NCI-H2196 treated with DMSO at 0.1 percent for 48 hours (cell line): ENCODE results near the gene CERT1.
"Not testable (repeated sequence)": the region's sequence is repeated elsewhere in the genome, so short reads cannot be mapped to it uniquely, and the experiment has no call there.

Experiments used
- DNase-seq: peaks from one replicate; lab custom pipeline; 2025; ENCODE audit not compliant: unreplicated experiment; lab: John Stamatoyannopoulos, UW

CERT1 gene, protein sequence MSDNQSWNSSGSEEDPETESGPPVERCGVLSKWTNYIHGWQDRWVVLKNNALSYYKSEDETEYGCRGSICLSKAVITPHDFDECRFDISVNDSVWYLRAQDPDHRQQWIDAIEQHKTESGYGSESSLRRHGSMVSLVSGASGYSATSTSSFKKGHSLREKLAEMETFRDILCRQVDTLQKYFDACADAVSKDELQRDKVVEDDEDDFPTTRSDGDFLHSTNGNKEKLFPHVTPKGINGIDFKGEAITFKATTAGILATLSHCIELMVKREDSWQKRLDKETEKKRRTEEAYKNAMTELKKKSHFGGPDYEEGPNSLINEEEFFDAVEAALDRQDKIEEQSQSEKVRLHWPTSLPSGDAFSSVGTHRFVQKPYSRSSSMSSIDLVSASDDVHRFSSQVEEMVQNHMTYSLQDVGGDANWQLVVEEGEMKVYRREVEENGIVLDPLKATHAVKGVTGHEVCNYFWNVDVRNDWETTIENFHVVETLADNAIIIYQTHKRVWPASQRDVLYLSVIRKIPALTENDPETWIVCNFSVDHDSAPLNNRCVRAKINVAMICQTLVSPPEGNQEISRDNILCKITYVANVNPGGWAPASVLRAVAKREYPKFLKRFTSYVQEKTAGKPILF

DNA sequence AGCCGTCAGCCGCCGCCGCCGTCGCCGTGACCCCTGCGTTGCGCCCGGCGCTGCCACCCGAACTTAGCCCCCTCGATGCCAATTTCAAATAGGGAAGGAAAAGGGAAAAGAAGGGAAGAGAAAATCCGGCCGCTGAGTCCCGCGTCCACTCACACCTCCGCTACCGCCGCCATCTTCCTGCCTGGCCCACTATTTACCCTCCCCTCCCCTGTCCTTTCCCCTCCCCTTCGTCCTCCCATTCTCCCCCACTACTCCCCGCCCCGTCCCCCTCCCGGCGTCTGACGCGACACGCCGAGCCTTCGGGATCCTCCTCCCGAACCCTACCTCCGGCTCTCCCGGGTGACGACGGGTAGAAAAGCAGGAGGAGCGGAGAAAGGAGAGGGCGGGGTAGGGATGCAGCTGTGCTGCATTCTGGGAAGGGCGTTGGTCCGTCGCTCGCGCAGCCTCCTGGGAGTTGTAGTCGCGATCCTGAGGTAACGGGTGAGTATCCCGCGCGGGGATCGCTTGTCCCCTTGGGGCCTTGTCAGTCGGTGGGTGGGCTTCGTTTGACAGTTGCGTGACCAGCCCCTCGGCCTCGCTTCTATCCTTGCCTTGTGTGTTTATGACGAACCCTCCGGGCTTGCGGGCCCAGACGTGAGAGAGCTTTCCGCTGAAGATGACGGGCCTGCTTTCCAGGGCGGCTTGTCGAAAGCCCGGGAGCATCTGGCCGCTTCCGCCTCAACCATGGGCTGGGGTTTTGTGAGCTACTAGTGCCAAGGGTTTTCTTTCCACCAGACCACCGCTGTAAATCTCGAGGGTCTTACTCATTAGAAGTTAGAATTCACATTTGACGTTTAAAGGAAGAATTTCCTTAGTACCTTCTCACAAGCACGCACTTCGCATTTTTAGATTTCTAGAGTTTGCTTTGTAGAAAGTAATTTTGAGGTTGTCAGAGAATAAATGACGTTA, at the start of gene CERT1, which contains the start of gene POLK:
Gene CERT1 (minus strand): TSS at position 195 of the 948 bp plus-strand sequence. CDS start 422 bp downstream, outside the sequence.
Gene POLK (plus strand): TSS at position 457 of the 948 bp plus-strand sequence.
- peak; percentile 82 for DNase-seq

DNA sequence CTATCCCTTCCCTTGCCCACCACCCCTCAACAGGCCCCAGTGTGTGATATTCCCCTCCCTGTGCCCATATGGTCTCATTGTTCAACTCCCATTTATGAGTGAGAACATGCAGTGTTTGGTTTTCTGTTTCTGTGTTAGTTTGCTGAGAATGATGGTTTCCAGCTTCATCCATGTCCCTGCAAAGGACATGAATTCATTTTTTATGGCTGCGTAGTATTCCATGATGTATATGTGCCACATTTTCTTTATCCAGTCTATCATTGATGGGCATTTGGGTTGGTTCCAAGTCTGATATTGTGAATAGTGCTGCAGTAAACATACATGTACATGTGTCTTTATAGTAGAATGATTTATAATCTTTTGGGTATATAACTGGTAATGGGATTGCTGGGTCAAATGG, 49.2 kb upstream of the CERT1 start:
- not testable (repeated sequence) for DNase-seq

DNA sequence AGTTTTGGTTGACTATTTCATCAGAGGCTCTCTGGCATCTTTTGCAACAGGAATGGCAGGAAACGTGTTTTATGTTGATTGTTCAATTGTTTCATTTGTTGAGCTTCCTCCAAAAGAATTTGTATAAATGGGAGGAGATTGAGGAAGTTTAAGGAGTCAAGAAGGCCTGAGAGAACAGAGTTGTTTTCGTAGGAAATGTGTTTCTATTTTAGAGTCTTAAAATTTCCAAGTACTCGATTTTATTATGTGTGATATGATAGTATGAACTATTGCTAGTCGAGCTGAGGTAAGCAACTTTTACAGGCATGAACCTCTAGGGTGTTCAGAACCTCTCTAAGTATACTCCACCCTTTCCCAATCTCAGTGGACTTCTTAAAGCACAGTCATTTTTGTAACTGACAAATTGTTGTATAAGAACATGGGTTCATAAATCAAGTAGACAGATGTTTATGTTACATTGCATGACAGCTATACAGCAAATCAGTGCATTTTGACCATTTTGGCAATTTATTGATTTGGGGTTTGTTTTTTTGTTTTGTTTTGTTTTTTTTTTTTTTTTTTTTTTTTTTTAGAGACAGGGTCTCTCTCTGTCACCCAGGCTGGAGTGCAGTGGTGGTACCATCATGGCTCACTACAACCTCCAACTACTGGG, 47.7 kb upstream of the CERT1 start:
- no peak for DNase-seq

DNA sequence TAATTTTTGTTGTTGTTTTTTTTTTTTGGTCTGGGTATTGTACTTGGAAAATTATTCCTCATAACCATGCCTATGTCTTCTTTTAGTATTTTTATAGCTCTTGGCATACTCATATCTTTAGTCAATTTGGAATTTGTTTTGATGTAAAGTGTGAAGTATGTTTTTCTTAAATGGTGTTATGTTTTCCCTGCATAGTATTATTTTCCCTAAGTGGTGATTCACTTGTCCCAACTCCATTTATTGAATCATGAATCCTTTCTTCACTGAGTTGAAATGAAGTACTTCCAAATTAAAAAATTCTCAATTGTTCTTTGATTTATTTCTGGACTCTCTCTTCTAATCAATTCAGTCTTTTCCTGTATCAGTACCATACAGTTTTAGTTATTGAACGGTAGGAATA, 46.8 kb upstream of the CERT1 start:
- DNase-seq: no peak

DNA sequence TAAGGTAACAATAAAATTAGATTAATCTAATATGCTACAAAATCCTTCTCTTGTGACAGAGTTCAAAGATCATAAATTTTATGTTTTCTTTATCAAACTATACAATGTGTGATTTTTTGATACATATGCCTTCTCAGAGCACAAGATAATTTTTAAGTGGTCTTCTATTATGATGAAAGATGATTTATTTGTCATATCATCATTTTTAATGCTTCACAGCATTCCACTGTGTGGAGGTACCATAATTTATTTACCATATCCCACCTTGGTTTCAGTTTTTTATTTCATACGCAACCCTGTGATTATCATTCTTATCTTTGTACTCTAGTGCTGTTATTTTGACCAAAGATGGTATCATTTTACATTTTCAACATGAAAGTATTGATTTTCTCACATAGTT, 41.9 kb upstream of the CERT1 start:
- DNase-seq: no peak

DNA sequence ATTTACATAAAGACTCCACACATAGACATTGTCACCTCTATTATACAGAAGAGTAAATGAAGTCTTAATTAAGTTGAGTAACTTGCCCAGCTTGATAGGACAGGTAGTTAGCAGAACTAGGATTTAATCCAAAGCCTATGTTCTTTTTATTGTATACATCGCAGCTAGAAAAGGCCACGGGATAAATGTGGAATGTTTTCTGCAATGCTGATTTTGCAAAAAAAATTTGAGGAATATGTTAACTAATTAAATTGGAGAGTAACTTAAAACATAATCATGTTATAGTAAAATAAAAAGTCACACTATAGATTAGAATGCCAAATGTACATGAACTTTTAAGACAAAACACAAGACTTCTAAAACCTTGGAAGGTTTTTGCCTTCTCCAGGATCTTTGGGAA, 41.3 kb upstream of the CERT1 start:
- DNase-seq: no peak

DNA sequence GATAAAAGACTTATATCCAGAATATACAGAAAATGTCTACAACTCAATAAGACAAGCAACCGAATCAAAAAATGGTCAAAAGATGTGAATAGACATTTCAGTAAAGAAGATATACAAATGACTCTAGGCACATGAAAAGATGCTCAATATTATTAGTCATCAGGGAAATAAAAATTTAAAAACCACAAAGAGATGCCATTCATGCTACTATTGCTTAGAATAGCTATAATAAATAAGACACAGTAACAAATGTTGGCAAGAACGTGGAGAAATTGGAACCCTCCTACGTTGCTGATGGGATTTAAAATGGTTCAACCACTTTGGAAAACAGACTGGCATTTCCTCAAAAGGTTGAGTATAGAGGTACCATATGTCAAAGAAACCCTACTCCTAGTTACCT, 40.0 kb upstream of the CERT1 start:
- no peak for DNase-seq

DNA sequence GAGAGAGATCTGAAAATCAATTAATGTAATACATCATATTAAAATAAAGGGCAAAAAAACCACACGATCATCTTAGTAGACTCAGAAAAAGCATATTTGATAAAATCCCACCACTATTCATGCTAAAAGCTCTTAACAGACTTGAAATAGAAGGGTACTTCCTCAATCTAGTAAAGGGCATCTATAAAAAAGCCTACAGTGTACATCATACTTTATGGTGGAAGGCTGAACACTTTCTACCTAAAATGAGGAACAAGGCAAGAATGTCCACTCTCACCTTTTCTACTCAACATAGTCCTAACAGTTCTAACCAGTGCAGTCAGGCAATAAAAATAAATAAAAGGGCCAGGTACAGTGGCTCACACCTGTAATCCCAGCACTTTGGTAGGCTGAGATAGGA, 39.2 kb upstream of the CERT1 start:
- no peak for DNase-seq

DNA sequence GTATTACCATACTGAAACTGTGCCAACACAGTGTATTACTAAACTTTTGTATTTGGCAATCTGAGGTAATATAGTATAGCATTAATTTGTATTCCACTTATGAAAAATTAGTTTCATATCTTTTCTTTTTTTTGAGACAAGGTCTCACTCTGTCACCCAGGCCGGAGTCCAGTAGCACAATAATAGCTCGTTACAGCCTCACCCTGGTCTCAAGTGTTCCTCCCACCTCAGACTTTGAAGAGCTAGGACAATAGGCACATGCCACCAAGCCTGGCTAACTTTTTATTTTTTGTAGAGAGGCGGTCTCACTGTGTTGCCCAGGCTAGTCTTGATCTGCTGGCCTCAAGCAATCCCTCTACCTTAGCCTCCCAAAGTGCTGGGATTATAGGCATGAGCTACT, 36.4 kb upstream of the CERT1 start:
- DNase-seq: no peak

DNA sequence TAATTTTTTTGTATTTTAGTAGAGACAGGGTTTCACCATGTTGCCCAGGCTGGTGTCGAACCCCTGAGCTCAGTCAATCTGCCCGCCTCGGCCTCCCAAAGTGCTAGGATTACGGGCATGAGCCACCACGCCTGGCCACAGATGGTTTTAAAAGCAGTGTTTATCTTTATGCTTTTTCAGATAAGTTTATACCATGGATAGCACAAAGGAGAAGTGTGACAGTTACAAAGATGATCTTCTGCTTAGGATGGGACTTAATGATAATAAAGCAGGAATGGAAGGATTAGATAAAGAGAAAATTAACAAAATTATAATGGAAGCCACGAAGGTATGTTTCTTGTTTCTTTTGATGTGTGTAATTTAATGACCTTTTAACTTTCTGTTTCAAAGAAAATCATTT, 35.4 kb upstream of the CERT1 start:
- no peak for DNase-seq

DNA sequence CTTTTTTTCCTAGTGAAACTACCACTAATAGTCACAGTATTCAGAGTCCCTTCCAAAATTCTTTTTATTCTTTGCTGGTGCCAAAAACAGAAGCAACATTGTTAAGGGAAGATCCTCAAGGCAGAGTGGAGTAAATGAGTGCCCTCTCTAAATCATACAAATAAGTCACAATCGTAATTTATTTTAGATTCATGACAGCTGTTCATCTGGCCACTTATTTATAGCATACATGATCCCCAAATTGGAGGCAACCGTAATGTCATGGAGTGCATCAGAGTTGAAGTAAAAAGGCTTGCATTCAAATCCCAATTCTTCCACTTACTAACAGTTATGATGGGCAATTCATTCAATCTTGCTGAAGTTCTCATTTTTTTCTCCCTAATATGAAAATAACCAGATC, 33.7 kb upstream of the CERT1 start:
- no peak for DNase-seq

DNA sequence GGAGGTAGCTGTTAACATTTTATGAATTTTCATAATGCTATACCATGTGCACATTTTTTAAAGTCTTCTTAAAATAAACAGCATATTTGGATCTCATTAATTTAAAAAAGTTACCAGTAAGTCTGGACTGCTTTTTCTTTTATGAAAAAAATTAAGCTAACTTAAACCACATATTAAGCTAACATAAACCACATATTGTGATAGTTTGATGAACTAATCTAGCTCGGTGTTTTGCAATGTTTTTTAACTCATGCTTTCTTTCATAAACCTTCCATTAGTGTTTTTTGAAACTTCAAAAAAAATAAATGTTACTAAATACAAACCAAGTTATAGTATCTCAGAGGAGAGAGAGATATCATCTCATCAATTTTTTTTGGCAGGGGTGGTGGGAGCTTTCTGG, 26.8 kb upstream of the CERT1 start:
- no peak for DNase-seq

DNA sequence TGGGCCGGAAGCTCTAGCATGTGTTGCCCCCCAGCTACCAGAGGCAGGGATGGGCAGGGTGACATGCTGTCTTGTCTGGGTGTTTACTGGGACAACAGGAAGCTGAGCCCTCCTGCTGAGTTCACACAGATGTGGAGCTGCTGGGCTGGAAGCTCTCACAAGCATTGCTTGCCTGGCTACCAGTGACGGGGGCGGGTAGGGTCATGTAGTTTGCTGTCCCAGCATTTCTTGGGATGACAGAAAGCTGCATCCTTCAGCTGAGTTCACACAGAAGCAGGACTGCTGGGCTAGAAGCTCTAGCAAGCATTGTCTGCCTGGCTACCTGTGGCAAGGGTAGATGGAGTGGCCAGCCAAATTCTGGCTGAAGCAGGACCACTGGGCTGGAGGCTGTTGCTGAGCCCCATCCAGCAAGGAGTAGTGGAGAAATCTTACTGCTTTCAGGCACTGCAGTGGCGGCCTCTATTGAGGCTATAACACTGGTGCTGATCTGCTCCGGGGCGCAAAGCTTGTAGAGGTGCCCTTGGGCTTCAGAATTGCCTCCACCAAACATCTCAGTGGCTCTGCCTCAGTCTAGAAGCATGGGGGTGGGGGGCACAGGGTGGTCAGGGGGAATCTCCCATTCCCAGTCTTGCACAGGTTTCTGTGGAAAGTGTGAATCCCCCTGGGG, 25.4 kb upstream of the CERT1 start:
- DNase-seq: no peak

DNA sequence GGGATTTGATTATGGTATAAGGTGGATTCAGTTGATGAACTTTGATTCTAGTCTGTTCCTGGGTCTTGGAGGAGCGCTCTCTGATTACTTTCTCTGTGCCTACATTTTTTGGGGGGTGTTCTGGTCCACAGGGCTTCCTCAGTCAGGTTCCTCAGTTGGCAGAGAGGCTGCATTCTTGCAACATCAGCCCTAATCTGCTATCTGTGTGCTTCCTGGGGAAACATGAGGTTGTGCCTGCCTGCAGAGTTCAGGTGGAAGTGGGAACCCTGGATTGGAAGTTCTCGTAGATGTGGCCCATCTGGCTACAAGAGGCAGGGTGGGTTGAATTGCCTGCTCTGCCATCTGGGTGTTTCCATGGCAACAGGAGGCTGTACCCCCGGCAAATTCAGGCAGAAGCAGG, 24.7 kb upstream of the CERT1 start:
- no peak for DNase-seq

DNA sequence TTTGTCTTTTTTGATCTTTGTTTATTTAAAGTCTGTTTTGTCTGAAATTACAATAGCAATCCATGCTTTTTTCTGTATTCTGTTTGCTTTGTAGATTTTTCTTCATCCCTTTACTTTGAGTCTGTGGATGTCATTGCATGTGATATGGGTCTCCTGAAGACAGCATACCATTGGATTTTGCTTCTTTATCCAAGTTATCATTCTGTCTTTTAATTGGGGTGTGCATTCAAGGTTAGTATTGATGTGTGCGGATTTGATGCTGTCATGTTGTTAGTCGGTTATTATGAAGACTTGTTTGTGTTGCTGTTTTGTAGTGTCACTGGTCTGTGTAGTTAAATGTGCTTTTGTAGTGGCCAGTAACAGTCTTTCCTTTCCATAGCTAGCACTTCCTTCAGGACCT, 23.3 kb upstream of the CERT1 start:
- DNase-seq: no peak

DNA sequence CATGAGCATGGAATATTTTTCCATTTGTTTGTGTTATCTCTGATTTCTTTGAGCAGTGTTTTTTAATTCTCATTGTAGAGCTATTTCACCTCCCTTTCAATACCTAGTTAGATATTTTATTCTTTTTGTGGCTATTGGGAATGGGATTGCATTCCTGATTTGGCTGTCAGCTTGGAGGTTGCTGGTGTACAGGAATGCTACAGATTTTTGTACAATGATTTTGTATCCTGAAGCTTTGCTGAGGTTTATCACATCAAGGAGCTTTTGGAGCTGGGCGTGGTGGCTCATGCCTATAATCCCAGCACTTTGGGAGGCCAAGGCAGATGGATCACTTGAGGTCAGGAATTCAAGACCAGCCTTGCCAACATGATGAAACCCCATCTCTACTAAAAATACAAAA, 22.3 kb upstream of the CERT1 start:
- DNase-seq: not testable (repeated sequence)

DNA sequence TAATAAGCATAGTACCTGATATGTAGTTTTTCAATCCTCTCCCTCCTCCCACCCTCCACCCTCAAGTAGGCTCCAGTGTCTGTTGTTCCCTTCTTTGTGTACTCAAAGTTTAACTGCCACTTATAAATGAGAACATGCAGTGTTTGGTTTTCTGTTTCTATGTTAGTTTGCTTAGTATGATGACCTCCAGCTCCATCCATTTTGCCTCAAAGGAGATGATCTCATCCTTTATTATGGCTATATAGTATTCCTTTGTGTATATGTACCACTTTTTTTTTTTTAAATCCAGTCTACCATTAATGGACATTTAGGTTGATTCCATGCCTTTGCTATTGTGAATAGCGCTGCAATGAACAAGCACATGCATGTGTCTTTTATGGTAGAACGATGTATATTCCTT, 20.8 kb upstream of the CERT1 start:
- DNase-seq: no peak

DNA sequence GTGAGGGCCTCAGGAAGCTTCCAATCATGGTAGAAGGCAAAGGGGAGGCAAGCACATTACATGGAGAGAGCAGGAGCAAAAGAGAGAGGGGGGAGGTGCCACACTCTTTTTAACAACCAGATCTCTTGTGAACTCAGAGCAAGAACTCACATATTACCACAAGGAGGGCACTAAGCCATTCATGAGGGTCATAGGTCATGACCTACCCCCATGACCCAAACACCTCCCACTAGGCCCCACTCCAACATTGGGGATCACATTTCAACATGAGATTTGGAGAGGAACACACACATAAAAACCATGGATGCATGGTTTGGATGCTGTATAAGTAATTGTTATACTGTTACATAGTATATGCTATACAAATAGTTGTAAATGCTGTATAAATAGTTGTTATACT, 17.8 kb upstream of the CERT1 start:
- DNase-seq: no peak

DNA sequence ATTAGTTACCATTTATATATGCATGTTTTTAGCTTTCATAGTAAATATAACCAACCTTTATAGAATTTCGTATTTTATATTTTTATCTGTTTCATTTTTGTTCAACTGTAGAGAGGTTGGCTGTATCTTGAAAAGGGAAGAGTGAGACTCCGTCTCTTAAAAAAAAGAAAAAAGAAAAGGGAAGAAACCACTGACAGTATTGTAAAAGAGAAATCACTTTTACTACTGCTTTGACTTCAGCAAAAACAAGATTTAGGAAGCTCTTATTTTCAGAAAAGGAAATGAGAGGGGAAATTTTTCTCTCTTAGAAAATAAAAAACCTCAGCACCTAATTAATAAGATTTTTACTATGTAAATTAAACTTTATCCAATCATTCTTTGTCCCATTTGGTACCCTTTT, 14.6 kb upstream of the CERT1 start:
- DNase-seq: no peak

DNA sequence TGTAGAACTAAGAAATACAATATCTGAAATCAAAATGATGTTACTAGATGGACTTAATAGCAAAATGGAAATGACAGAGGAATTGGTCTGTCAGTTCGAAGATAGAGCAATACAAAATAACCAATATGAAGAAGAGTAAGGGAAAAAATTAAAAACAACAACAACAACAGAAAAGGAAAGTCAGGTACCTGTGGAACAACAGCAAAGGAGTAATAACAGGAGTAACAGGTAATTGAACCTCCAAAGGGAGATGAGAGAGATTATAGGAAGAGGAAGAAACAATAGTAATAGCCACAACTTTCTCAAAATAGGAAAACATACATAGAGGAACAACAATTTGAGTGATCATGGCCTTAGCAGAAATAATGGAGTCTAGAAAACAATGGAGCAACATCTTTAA, 13.9 kb upstream of the CERT1 start:
- DNase-seq: no peak

DNA sequence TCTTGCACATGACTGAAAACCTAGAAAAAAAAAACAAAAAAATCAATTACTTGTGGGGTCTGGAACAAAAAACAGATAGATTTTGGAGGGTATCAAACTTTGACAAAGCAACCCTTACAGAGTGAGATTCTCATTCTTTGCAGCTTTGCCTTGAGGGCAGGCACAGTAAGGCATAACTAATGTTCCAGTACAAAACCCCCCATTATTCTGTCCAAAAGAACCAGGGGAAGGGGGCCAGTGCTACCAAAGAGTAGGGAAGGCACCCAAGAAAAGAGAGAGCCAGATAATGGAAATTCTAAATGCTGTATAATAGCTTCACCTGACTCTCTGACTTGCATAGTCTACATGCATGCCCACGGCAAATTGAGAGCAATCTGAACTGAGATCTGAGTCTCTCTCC, 13.2 kb upstream of the CERT1 start:
- DNase-seq: no peak
